Measurements from ENCODE around the gene SGSM2.

SGSM2 gene

DNA sequence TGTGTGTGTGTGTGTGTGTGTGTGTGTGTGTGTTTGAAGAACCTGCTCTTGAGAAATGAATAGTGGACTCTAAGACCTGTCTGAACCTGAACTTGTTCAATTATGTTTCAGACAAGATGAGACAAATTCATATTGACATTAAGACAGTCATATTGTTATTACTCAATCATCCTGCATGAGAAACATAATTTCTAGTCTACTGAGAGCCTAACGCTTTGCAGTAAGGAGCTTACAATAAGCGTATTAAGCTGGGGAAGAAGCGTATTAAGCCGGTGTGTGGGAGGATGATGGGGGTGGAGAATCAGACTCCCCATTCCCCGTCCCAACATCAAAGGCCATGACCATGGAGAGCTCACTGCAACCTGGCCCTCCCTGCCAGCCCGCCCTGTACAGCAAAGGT lies 86.0 kb downstream of the SGSM2 start:
- no peak for DNase-seq (ENCODE audit: low read depth)

DNA sequence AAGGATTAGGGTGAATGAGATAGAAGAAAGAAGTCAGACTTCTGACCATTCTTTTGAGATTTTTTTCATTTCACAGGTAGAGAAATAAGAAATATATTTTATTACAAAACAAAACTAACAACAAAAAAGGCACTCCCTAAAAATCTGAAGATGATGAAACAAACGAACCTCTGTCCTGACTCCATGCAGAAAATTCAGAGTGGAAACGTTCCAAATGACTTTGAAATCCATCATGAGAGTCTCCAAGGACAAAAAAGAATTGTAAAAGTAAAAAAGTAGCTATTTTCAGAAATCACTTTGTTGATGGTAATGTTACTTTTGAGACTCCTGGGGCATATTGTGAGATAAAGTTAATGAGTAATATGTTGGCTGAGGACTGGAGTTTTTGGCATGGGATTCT lies 89.9 kb downstream of the SGSM2 start:
- DNase-seq (ENCODE audit: low read depth): no peak

DNA sequence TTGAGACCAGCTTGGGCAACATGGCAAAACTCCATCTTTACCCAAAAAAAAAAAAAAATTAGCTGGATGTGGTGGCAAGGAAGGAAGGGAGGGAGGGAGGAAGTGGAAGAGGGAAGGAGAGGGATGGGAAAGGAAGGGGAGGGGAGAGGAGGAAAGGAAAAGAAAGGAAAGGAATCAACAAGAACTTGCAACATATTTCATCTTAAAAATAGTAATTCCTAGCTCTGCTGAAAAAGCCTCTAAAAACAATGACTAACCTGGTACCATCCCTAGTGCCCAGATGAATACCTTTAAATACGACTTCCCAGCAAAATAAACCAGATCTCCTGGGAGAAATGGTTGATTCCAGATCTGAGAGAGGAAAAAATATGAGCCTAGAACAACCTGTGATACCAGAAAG lies 90.6 kb downstream of the SGSM2 start:
- DNase-seq (ENCODE audit: low read depth): no peak

Measured in HS-27A (cell line).